GM18519 (cell line): ENCODE results near the gene NPAS3.

Experiments used
- ATAC-seq: cut with Tn5 transposase; IDR thresholded peaks from one replicate; pipeline ENCODE4 v1.9.1; 2021; ENCODE audit warnings: mild to moderate bottlenecking, moderate library complexity; ENCODE audit not compliant: unreplicated experiment, low FRiP score

The NPAS3 gene

DNA sequence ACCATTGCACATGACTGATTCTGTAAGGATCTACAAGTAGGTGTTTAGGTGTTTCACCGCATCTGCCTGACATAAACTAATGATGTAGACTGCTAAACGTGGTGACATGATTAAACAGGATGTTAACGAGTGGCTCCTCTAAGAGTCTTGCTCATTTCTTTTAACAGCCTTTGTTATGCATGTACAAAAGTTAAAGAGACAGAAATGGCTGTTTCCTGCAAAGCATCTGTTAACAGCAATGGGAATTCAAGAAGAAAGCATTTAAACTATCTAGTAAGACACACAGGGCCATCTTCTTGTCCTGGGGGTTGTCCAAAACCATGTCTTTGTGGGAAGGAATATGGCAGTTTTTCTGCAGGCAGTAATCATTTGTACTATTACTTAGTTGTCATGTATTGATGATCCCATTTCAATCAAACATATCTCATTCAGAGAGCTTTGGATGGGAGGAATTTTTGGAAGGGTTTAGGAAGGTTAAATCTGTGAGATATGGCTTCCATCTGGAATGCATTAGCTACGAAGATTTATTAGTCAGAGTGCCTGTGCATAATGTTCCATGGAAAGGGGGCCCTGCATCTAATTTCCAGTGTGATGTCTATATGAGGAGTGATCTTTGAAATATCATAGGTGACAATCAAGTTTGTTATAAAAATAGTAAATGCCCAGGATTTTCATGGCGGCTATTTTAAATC lies 517.1 kb downstream of the NPAS3 start:
- no peak for ATAC-seq

DNA sequence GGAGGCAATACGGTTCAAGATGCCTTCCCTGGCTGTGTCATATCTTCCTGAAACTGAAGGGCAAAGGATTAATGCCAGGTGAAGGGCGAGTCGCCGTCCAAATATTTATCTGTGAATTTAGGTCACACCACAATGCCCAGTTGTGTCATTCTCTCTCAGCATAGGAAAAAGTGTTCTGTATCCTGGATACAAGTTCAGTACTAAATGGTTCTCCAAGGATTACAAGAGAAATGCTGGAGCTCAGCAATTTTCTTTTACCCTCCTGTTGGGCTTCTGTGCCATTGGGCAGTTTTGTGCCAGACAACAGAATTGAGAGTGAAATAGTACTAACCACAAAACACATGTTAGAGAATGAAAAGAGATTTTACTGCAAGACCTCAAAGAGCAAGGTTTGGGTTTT lies 518.3 kb downstream of the NPAS3 start:
- ATAC-seq, result no peak

DNA sequence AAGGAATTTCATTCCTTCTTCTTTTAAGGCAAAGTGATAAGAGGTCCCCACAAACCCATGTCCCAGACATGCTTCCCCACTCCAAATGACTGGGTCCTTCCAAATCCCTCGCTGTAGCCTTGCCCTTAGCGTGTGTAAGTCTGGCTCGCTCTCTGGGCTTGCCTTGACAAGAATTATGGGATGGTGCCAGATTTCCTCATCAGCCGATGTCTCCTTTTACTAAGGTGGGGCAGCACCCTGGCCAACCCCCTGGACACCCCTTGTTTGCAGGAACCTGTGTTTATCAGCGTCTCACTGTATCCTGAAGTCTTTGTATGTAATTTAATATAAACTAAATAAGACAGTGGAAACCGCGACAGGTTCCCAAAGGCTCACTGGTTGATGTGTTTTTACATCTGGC lies 518.9 kb downstream of the NPAS3 start:
- ATAC-seq, result no peak

DNA sequence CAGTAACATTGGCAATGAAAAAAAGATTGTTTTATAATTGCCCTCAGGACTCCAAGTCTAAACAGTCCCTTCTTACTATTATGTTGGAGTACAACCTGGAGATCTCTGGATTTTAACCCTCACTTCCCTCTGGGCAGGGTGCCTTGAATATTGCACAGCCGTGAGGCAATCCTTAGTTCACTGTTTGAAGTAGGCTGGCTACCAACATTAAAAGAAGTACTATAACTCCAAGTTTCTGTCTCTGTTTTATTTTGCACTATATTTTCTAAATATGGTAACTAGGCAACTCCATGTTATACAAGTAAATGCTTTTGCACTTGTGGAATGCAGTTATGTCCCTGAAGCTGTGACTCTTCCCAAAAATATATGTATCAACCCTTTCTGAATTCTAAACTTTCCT lies 521.5 kb downstream of the NPAS3 start:
- no peak for ATAC-seq

DNA sequence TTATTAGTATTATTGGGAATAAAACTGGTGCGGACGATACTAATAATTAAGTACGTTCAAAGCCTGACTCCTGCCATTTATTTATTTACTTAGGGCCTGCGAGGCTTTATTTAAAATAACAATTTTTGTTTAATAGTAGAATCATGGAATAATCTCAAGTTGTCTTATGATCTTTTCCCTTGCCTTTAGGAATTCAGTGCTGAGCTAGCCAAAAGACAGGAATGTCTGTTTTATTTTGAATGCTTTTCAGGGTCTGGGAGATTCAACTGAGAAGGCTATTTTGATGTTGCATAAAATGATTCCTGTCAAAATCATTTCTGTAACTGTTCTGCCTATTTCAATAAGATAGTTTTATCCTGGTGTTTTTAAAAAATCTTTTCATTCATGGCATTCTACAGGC lies 522.4 kb downstream of the NPAS3 start:
- no peak for ATAC-seq

DNA sequence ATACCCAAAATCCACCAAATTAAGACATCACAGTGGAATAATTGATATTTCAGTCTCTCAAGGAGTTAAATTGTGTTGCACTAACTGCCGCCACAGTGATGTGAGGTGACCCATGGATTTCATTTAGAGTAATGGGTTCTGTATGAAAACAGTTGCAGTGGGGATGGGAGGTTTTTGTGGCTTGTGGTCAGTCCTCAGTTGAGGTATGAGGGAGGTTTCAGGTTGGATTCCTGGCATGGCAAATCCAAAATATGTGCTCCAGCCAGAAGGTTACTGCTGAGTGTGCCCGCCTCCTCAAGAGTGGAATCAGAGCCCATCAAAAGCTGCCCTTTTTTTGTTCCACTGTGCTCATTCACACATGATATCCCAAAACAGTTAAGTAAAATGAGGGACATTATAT lies 525.1 kb downstream of the NPAS3 start:
- no peak for ATAC-seq

DNA sequence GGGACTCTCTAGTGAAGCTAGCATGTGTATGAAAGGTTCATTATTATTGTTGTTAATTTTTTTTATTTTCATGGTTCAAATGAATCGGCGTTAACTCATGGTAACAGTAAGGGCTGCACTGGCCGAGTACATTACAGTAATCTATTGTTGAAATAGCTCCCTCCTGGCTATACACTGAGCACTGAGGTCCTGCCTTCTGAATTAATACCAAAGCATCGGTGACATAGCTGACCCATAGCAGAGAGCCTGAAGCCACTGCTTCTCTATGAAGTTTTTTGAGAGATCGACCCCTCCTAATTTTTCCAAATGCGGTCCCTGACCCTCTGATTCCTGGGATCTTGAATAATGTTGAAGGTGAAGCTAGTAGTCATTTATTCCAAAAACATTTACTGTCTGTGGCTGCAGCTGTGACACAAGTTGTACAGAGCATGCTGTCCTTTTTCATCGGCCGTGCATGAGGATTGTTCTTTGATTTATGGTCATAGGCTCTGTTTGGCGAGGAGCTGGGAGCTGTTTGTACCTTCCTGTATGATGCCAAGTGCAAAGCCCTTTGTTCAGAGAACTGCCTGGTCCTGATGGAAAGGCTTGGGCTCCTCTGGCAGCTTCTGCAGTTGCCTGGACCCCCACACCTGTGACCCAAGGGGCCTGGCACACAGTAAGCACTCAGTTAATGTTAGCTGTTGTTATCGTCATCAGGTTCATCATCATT lies 525.7 kb downstream of the NPAS3 start:
- no peak for ATAC-seq

DNA sequence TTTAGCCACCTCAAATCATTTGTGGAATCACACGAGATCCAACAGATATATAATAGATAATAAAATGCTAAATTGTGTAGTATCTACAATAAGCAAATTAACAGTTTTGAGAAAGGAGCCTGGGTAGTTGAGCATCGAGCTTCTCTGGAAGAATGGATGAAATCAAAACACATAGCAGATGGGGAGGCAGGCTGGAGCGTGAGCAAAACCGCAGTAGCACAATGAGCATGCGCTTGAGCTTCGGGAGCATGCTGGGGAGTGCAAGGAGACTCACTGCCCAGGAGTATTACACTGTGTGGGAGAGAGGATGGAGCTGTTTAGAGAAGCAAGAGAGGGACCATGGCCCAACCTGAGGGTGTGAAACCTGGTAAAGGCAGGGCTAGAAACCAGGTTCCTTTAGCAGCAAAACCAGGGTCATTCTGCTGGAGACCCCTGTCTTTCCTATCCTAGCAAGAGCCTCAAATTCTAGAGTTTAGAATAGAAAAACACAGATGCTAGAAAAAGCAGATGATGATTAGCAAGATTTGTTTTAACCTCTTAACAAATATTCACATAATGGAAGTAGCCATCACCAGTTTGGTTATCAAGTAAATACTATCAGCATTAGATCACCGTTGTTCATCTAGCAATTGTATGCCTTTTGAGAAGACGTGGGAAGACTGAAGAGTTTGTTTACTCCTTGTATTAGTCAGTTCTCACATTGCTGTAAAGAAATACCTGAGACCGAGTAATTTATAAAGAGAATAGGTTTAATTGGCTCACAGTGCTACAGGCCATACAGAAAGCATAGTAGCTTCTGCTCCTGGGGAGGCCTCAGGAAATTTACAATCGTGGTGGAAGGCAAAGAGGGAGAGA lies 527.4 kb downstream of the NPAS3 start:
- no peak for ATAC-seq

DNA sequence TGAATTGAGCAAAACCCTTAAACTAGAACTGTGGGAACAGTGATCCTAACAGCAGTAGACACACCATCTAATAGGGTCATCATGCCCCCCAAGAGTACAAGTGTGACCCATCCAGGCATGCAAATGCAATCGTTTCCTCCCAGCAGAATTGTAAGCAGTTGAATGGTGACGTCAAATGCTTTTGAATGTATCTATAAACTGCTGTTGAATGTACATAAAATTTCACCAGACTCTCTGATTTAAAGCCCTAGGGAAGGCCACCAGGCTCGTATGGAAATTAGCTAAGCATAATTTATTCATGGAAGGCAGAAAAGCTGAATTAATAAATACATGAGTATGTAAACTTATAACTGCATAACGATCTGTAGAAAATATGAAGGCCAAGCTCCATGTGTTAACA lies 529.3 kb downstream of the NPAS3 start:
- ATAC-seq, result no peak

DNA sequence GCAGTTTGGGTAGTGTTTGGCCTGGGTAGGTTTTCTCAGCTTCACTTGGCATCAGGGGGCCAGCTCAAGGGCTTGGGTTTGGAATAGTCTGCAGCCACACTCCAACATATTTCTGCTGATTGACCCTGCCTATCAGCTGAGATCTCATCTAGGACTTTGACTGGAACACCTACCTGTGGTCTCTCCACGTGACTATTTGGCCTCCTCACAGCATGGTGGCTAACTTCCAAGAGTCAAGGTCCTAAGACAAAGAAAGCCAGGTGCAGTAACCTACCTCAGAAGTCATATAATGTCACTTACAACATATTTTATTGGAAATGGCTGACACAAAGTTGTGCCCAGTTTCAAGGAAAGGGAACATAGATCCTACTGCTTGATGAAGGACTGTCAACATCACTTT lies 531.2 kb downstream of the NPAS3 start:
- no peak for ATAC-seq

DNA sequence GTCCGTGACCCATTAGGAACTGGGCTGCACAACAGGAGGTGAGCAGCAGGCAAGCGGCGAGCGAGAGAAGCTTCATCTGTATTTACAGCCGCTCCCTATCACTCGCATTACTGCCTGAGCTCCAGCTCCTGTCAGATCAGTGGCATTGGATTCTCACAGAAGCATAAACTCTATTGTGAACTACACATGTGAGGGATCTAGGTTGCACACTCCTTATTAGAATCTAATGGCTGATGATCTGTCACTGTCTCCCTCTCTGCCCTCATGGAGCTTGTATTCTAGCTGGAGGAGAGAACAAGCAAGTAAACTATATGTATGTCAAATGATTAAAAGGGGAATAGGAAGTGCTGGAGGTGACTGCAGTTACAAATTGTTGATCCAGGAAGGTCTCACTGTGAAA lies 533.1 kb downstream of the NPAS3 start:
- no peak for ATAC-seq

DNA sequence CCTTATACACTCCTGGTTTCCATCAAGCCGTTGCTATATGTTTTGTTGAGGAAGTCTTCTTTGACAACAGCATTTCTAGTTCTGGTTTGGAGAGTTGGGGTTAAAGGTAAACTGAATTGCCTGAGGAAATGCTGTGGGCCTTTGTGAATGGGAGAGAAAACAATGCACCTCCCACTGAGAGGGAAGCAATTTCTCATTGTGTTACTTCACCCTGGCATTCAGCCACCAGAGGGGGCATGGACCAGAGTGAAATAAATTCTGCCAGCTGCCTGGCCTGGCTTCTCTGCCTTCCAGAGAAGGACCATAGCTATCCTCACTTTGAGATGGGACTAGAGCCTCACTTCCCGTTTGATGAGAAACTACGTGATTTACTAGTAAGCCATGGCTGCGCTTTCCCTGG lies 536.9 kb downstream of the NPAS3 start:
- no peak for ATAC-seq

DNA sequence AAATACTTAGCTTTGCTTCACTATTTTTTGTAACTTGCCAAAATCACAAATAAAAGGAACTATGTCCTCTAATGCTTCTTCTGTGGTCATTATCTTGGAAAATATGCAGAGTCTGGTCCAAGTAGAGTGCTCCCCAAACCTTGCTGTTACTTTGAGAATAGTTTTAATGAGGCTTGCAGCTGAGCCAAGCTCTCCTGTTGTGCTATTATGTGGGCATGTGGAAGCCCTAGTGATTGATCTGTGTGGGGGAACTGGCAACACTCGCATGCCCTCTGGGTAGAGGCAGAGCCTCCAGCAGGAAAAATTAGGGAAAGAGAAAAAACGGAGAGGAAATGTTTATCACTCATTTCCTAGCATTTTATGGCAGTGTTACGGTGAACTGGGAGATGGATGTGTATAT lies 539.1 kb downstream of the NPAS3 start:
- ATAC-seq, result no peak

DNA sequence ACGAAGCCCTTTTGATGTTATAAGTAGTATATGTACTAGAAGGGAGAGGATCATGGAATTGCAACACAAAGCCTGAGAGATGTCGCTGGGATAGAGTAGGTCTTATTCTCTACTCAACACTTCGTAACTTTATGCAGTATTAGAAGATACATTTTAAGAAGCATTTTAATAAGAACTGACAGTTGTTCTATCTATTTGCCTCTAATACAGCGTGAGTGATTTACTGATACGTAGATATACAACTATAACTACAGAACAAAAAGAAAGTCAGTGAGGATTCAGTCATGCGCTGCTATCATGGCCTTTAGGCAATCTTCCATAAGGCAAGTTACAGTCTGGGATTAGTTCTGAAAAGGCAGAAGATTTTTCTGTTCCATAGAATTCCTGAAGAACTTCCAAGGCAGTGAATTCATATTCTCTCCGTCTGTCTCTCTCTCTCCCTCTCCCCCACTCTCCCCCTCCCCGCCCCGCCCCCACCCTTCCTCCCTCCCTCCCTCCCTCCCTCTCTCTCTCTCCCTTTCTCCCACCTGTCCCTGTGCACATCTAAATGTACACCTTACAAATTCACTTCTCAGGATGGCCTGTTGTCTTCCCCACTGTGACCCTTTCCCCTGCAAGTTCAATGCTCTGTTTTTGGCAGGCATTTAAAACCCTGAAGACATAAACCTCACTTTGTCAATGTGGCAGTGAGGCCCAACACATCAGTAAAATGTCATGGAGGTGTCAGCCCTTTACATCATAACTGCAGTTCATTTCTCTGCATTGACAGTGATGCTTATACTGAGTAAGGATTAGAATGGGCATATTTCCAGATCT lies 541.6 kb downstream of the NPAS3 start:
- no peak for ATAC-seq

DNA sequence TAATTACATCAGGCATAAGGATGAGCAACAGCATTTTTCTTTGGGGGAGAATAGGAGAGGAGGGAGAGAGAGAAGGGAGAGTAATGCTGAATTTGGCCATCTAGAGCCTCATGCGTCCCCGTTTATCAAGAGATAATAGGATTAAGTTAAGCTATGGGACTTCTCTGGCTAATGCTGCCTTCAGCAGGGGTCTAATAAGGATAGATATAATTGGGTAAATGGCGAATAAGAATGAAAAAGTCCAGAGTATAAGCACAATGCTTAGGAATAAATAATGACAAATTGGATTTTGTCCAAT lies 542.2 kb downstream of the NPAS3 start:
- no peak for ATAC-seq

DNA sequence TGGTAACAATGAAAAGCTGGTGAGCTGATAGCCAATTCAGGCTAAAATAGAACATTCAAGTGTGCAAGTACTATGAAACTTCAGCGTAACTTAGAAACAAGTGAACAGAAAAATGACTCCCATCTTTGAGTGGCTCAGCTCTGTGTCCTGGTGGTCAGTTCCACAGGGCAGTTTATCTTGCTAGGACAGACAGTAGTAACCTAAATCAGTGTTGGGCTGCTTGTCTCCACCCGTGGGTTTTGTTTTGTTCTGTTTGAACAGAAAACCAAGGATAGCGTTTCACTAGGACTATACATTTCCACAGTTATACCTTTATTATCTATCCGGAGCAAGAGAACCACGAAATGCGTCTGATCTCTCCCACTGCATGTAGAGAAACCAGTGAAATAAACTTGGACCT lies 544.4 kb downstream of the NPAS3 start:
- no peak for ATAC-seq

DNA sequence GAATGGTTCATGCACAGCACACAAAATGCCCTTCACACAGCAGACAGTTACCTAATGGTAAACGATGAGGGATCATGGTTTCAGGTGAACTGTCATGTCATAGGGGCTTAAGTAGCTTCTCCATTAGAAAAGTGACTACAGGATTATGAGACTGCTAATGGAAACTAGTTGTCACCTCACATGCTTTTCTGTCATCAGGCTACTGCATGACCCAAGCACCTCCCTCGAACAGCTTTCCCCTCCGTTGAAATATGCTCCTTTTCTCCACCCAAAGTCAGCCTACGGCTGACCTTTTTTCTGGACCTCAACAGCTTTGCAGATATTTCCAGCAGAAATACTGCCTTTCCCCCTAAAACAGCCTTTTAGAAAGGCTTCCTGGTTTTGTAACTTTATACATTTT lies 544.9 kb downstream of the NPAS3 start:
- ATAC-seq, result no peak

DNA sequence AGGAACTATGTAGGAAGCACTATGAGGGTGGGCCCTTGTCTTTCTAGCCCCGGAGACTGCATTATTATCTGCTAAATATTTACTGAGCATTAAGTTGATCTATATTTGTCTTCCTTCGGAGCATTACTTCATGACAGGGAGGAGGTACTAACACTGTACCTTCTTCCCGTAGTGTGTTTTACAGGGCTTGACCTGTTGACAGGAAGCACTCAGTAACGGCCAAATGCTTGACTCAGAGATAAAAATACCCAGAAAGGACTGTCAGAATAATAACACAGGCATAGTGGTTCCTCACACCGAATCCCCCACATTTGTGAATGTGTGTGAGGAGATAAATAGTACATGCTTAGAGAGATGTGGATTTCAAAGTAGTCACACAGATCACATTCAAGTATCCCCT lies 545.6 kb downstream of the NPAS3 start:
- ATAC-seq, result no peak

DNA sequence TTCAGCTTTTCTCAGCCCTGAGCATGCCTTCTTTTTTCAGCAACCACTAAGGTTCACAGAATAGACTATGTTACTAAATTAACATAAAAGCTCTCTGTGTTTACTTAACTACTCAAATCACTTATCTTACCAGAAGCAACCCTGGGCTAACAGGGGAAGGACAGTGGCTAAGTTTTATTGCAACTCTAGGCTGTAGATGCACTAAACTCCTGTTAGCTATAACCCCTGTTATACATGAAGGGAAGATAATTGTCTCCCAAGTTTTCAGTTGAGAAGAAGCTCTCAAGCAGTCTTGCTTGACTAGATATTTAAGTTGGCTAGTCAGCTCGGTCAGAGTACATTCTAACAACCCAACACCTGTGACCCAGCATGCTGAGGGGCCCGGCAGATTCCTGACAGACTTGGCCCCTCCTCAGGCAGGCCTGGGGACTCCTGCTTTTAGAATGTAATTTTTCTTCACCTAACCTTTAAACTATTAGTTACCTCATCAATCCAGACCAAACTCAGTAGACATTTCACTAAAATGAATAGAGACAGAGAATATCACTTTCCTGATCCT lies 547.7 kb downstream of the NPAS3 start:
- no peak for ATAC-seq

DNA sequence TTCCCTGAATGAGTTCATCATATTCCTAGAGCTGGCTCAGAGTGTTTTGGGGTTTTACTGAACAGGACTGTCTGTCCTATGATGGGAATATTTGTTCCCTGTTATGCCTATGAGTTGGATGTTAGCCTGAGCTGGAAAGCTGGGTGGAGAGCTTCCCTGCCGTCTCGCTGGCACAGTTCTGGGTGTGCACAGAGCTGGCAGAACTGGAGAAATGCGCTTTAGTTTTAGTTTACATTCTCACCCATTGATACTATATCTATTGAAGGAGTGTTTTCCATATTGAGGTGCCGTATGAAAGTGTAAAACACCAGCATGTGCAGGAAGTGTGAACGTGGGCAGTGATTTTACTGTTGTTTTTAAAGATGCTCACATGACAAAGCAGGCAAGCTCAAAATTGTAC lies 549.9 kb downstream of the NPAS3 start:
- ATAC-seq, result no peak

DNA sequence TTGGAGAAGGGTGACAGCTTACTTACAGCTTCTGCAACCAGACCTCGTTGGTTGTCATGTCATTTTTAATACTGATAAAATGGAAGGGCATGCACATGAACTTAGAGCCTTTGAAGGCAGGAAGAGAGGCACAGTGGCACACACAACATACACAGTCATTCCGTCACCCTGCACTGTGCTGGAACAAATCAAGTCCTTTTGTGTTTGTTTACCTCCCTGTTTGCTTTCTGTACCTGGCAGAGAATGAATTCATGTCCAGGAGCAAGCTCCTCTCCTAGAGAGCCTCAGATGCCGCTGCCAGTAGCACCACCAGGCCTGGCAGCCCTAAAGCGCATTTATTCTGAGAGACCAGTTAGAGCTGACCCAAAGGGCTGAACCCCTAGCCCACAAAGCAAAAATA lies 551.9 kb downstream of the NPAS3 start:
- ATAC-seq, result no peak
